GM19099 (cell line): Measurements from ENCODE around the gene PCBP3.

Experiments used
- POLR2A ChIP-seq: IDR thresholded peaks from 3 replicates; pipeline ENCODE4 v1.6.1; 2011; ENCODE audit warnings: low read depth; ENCODE audit not compliant: insufficient read length; ENCODE audit errors: extremely low read depth

The PCBP3 gene

GRCh38 chr21:45844181-45844580 lies 200.7 kb downstream of the PCBP3 start:
- no peak for TF ChIP-seq POLR2A

- no peak for TF ChIP-seq POLR2A
These were observed 201.7 kb downstream of the PCBP3 start for GRCh38 chr21:45845063-45845769.

GRCh38 chr21:45845770-45846090 lies 202.2 kb downstream of the PCBP3 start:
- TF ChIP-seq POLR2A, result no peak

- no peak for TF ChIP-seq POLR2A
These were observed 203.0 kb downstream of the PCBP3 start for GRCh38 chr21:45846373-45847160.

- TF ChIP-seq POLR2A, result no peak
These were observed 204.3 kb downstream of the PCBP3 start for GRCh38 chr21:45847870-45848269.

GRCh38 chr21:45848331-45848730 lies 204.8 kb downstream of the PCBP3 start:
- no peak for TF ChIP-seq POLR2A

GRCh38 chr21:45848805-45849204 lies 205.3 kb downstream of the PCBP3 start:
- no peak for TF ChIP-seq POLR2A

- no peak for TF ChIP-seq POLR2A
These were observed 206.1 kb downstream of the PCBP3 start for GRCh38 chr21:45849651-45850050.

- no peak for TF ChIP-seq POLR2A
These were observed 206.7 kb downstream of the PCBP3 start for GRCh38 chr21:45850181-45850580.

GRCh38 chr21:45852886-45853400 lies 209.4 kb downstream of the PCBP3 start:
- no peak for TF ChIP-seq POLR2A

- TF ChIP-seq POLR2A, result no peak
These were observed 210.3 kb downstream of the PCBP3 start for GRCh38 chr21:45853703-45854342.

GRCh38 chr21:45854690-45855247 lies 211.2 kb downstream of the PCBP3 start:
- TF ChIP-seq POLR2A, result no peak

GRCh38 chr21:45855248-45855811 lies 211.8 kb downstream of the PCBP3 start:
- no peak for TF ChIP-seq POLR2A

- TF ChIP-seq POLR2A, result no peak
These were observed 212.9 kb downstream of the PCBP3 start for GRCh38 chr21:45856442-45856841.

GRCh38 chr21:45856906-45857305 lies 213.4 kb downstream of the PCBP3 start:
- TF ChIP-seq POLR2A, result no peak

- no peak for TF ChIP-seq POLR2A
These were observed 214.2 kb downstream of the PCBP3 start for GRCh38 chr21:45857761-45858160.

- TF ChIP-seq POLR2A, result no peak
These were observed 214.7 kb downstream of the PCBP3 start for GRCh38 chr21:45858180-45858579.
